GM21717 (cell line): ENCODE measurements around the gene DAP.
A peak's percentile ranks its signal among the peaks of the same experiment; 100 is the strongest.

Experiments used
- ATAC-seq: cut with Tn5 transposase; IDR thresholded peaks from one replicate; pipeline ENCODE4 v1.9.1; 2021; ENCODE audit warnings: mild to moderate bottlenecking, moderate library complexity; ENCODE audit not compliant: unreplicated experiment

Gene DAP

GRCh38 chr5:10695055-10695649, 65.9 kb downstream of the DAP start:
- ATAC-seq: peak; percentile 40

DNA sequence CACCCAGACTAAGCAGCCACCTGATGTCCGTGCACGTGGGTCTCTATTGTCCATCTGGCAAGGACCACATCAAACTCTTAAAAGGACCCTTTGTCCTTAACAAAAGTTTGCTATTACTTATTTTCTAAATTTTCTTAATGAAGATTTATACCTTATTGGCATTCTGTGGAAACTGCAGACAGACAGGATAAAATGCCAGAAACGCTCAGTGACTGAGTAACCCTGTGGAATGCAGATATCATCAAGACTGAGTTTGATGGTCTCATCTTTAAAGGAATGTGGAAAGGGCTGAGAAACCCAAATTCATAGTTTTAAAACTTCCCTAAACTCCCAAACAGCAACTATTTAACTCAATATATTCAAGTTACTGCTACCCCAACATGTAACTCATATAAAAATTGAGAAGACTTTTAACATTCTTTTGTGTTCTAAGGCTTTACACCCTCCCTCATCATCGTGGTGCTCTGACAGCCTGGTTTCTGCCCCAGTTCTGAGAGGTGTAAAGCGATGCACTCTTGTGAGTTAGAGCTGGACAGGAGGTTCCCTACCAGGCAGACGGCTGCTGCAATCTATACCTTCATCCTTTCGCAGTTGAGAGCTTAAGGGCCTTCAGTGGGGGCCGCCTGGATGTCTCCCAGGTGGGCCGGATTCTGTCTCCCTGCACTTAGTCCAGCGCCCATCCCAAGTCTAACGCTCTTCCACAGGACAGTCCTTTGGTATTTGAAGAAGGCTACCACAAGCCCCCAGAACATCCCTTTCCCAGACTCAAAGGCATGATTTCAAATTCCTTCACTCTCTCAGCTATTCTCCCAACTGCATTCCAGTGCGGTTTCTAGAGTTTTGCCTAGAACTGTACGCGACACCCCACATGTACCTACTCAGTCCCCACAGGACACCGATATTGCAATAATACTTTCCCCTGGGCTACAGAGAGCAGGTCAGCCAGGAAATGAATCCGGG, 68.9 kb downstream of the DAP start:
- no peak for ATAC-seq

DNA sequence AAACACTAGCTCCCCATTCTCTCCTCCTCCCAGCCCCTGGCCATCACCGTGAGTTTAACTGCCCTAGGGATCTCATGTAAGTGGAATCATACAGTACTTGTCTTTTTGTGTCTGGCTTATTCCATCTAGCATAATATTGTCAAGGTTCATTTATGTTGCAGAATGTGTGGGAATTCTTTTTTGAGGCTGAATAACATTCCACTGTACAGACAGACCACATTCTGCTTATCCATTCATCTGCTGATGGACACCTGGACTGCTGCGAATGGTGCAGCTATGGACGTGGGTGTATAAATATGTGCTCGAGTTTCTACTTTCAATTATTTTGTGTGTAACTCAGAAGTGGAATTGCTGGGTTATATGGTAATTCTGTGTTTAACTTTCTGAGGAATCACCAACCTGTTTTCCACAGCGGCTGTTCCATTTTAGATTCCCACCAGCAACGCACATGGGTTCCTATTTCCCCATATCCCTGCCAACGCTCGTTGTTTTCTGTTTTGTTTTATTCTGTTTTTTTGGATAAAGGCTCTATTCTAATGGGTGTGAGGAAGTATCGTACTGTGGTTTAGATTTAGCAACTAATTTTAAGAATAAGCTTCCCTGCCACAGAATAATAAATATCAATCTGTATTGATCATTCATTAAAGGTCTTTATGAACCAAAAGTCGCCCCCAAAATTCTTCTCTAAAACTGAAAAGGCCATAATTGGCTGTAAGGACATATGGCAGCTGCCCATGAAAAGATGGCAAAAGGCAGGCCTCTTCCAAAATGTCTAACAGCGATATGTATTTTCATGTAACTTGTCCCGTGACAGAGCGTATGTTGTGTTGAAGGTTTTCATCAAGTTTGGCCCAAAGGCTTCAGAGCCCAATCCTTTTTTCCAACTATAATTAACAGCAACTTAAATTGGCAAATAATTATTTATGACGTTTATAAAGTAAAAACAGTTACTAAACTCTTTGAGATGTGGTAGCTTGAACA, 70.3 kb downstream of the DAP start:
- no peak for ATAC-seq

- ATAC-seq: no peak
Measured at GRCh38 chr5:10689391-10690081, 71.5 kb downstream of the DAP start.

- no peak for ATAC-seq
Measured at GRCh38 chr5:10688651-10689171, 72.3 kb downstream of the DAP start.

GRCh38 chr5:10686890-10687289, 74.1 kb downstream of the DAP start:
- no peak for ATAC-seq

GRCh38 chr5:10685115-10685521, 75.9 kb downstream of the DAP start:
- peak; percentile 77 for ATAC-seq

- ATAC-seq: peak; percentile 50
Measured at GRCh38 chr5:10684303-10685086, 76.5 kb downstream of the DAP start.

- ATAC-seq: no peak
Measured at GRCh38 chr5:10682801-10683525, 78.1 kb downstream of the DAP start.

DNA sequence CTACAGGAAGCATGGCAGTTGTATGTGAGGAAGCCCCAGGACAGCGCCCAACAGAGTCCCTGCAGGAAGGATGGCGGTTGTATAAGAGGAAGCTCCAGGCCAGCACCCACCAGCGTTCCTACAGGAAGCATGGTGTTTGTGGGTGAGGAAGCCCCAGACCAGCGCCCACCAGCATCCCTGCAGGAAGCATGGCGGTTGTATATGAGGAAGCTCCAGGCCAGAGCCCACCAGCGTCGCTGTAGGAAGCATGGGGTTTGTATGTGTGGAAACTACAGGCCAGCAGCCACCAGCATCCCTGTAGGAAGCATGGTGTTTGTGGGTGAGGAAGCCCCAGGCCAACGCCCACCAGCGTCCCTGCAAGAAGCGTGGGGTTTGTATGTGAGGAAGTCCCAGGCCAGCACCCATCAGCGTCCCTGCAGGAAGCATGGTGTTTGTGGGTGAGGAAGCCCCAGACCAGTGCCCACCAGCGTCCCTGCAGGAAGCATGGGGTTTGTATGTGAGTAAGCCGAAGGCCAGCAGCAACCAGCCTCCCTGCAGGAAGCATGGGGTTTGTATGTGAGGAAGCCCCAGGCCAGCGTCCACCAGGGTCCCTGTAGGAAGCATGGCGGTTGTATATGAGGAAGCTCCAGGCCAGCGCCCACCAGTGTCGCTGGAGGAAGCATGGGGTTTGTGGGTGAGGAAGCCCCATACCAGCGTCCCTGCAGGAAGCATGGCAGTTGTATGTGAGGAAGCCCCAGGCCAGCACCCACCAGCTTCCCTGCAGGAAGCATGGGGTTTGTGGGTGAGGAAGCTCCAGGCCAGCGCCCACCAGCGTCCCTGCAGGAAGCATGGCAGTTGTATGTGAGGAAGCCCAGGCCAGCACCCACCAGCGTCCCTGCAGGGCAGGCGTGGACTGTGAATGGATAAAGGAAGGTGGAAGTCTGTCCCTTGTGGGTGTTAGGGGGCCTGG, 79.0 kb downstream of the DAP start:
- ATAC-seq: no peak

DNA sequence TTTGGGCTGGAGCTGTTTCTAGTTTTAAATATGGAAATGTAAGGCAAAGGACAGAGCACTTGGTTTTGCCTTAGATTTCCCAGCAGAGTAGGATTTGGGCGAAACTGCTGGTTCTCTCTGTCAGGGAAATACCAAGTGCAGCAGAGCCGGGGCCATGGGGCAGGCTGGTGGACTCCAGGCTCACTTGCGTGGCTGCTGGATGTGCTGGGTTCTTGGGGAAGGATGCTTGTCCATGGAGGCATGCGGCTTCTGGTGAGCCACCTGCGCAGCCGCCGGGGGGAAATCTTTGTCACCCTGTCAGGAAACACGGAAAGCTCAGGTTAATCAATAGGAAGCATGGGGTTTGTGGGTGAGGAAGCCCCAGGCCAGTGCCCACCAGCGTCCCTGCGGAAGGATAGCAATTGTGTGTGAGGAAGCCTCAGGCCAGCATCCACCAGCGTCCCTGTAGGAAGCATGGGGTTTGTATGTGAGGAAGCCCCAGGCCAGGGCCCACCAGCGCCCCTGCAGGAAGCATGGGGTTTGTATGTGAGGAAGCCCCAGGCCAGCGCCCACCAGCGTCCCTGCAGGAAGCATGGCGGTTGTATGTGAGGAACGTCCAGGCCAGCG, 80.1 kb downstream of the DAP start:
- no peak for ATAC-seq

- no peak for ATAC-seq
Measured at GRCh38 chr5:10679336-10679988, 81.6 kb downstream of the DAP start.

DNA sequence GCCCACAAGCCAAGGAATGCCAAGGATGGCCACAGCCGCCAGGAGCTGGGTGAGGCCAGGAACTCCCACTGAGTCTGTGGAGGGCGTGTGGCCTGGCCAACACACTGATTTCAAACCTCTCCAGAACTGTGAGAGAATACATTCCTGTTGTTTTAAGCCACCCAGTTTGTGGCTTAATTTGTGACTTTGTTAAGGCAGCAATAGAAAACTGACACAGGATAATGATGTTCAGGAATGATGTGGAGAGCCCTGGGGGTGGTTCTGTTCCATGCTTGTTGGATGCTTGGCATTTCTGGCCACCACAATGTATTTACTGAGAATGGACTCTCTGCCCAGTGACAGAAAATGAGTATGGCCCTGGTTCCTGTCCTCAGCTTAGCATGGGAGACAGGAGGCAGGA, 82.8 kb downstream of the DAP start:
- ATAC-seq: no peak

- no peak for ATAC-seq
Measured at GRCh38 chr5:10677533-10677932, 83.5 kb downstream of the DAP start.

DNA sequence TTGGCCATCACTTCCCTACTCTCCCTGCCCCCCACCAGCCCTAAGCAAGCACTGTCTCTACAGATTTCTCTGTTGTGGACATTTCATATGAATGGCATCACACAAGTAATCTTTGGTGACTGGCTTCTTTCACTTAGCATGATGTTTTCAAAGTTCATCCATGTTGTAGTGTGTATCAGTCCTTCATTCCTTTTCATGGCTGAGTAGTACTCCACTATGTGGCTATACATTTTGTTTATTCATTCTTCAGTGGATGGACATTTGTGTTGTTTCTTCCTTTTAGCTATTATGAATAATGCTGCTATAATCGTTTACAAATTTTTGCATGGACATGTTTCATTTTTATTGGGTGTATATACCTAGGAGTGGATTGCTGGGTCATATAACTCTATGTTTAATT, 84.1 kb downstream of the DAP start:
- no peak for ATAC-seq

DNA sequence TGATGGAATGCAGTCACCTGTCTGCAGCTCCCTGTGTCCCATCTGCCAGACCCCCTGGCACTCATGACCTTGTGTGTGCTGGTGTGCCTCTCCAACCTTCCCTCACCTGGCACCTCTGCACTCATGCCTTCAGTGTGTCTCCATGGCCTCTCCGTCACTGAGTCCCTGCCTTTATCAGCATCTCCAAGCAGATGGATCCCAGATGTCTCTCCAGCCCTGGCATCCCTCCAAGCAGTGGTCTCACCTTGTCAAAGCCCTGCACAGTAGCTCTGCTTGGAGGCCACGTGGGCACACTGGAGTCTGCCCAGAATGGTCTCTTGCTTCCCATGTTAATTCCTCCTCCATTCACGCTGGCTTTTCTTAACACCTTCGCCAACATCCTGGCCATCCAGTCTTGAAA, 84.8 kb downstream of the DAP start:
- ATAC-seq: no peak

- no peak for ATAC-seq
Measured at GRCh38 chr5:10675177-10675700, 85.8 kb downstream of the DAP start.
